Measurements from ENCODE around the gene STRA8. TPM values are rescaled to one million over a fixed set of nuclear protein-coding genes. Genes with fewer than 3 reads are reported as not detected.
"Not testable (repeated sequence)": the region's sequence is repeated elsewhere in the genome, so short reads cannot be mapped to it uniquely, and the experiment has no call there.

Gene STRA8
- total and polyA plus RNA-seq, 2 donors = 0.16 to 0.28 TPM

- no peaks in the 10 kb centered on the region for H3K27me3 ChIP-seq (ENCODE audit: control insufficient read depth in 2 of 2, insufficient read depth in 1 of 2, low read length in 1 of 2)
- peak overlapping the region; percentile 71 to 90 for H3K4me3 ChIP-seq (ENCODE audit: low read length in 2 of 2)
- peak in 3 of 9 donors; percentile 24 to 70 (median 35) for DNase-seq (ENCODE audit: low read depth in 6 of 9, low spot score in 9 of 9)
- no peaks in the 10 kb centered on the region for H3K9me3 ChIP-seq (ENCODE audit: control insufficient read depth in 2 of 2, insufficient read depth in 1 of 2, low read length in 1 of 2)
- H3K27ac ChIP-seq (ENCODE audit: low read depth in 1 of 2, low read length in 1 of 2) = peak overlapping the region; percentile 78 to 94
- WGBS = under 1% methylated on average over 13 of the region's 13 CpGs
- H3K4me1 ChIP-seq (ENCODE audit: control insufficient read depth in 2 of 2, insufficient read depth in 2 of 2, low read length in 2 of 2) = peaks cover 7 to 13% of the 10 kb centered on the region in 2 donors
- peaks cover 3 to 7% of the 10 kb centered on the region in 2 donors for H3K36me3 ChIP-seq (ENCODE audit: control insufficient read depth in 2 of 2, insufficient read depth in 2 of 2, low read length in 1 of 2)
Measured at GRCh38 chr7:135210888-135211178, 22.8 kb upstream of the STRA8 start.

GRCh38 chr7:135211179-135211945 is 22.3 kb upstream of the STRA8 start, which contains the start of gene WDR91:
WDR91 (minus strand) TSS chr7:135211526; CDS start chr7:135211502, 24 bp downstream.
- WGBS = 1% methylated on average over 82 of the region's 82 CpGs
- peaks cover 7 to 13% of the 10 kb centered on the region in 2 donors for H3K4me1 ChIP-seq (ENCODE audit: control insufficient read depth in 2 of 2, insufficient read depth in 2 of 2, low read length in 2 of 2)
- no peaks in the 10 kb centered on the region for H3K9me3 ChIP-seq (ENCODE audit: control insufficient read depth in 2 of 2, insufficient read depth in 1 of 2, low read length in 1 of 2)
- peaks cover 3 to 4% of the 10 kb centered on the region in 2 donors for H3K36me3 ChIP-seq (ENCODE audit: control insufficient read depth in 2 of 2, insufficient read depth in 2 of 2, low read length in 1 of 2)
- peak within 1 kb of the TSS; percentile 78 to 94 for H3K27ac ChIP-seq (ENCODE audit: low read depth in 1 of 2, low read length in 1 of 2)
- peak; percentile 65 to 96 (median 91) for DNase-seq (ENCODE audit: low read depth in 6 of 9, low spot score in 9 of 9)
- H3K27me3 ChIP-seq (ENCODE audit: control insufficient read depth in 2 of 2, insufficient read depth in 1 of 2, low read length in 1 of 2) = no peaks in the 10 kb centered on the region
- H3K4me3 ChIP-seq (ENCODE audit: low read length in 2 of 2) = peak within 1 kb of the TSS; percentile 79 to 90

GRCh38 chr7:135211946-135212685 is 21.5 kb upstream of the STRA8 start:
- H3K36me3 ChIP-seq (ENCODE audit: control insufficient read depth in 2 of 2, insufficient read depth in 2 of 2, low read length in 1 of 2); H3K9me3 ChIP-seq (ENCODE audit: control insufficient read depth in 2 of 2, insufficient read depth in 1 of 2, low read length in 1 of 2); DNase-seq (ENCODE audit: low read depth in 6 of 9, low spot score in 9 of 9); H3K27me3 ChIP-seq (ENCODE audit: control insufficient read depth in 2 of 2, insufficient read depth in 1 of 2, low read length in 1 of 2): not testable (repeated sequence)
- peaks cover 7 to 13% of the 10 kb centered on the region in 2 donors for H3K4me1 ChIP-seq (ENCODE audit: control insufficient read depth in 2 of 2, insufficient read depth in 2 of 2, low read length in 2 of 2)
- peak overlapping the region in 1 of 2 donors; percentile 62 for H3K27ac ChIP-seq (ENCODE audit: low read depth in 1 of 2, low read length in 1 of 2)
- peak overlapping the region; percentile 79 to 90 for H3K4me3 ChIP-seq (ENCODE audit: low read length in 2 of 2)
- WGBS = 65% methylated on average over 30 of the region's 30 CpGs

- Histone ChIP-seq H3K4me3 (ENCODE audit: low read length in 2 of 2) (no peak overlapping the region), H3K36me3 (ENCODE audit: control insufficient read depth in 2 of 2, insufficient read depth in 2 of 2, low read length in 1 of 2) (no peaks in the 10 kb centered on the region), H3K27ac (ENCODE audit: low read depth in 1 of 2, low read length in 1 of 2) (no peak overlapping the region), H3K27me3 (ENCODE audit: control insufficient read depth in 2 of 2, insufficient read depth in 1 of 2, low read length in 1 of 2) (no peaks in the 10 kb centered on the region), H3K4me1 (ENCODE audit: control insufficient read depth in 2 of 2, insufficient read depth in 2 of 2, low read length in 2 of 2) (peaks cover 5 to 10% of the 10 kb centered on the region in 2 donors), H3K9me3 (ENCODE audit: control insufficient read depth in 2 of 2, insufficient read depth in 1 of 2, low read length in 1 of 2) (no peaks in the 10 kb centered on the region)
- no peak for DNase-seq (ENCODE audit: low read depth in 6 of 9, low spot score in 9 of 9)
- 95% methylated on average over 2 of the region's 2 CpGs for WGBS
Measured at GRCh38 chr7:135213831-135214230, 19.8 kb upstream of the STRA8 start.

- Histone ChIP-seq H3K9me3 (ENCODE audit: control insufficient read depth in 2 of 2, insufficient read depth in 1 of 2, low read length in 1 of 2) (no peaks in the 10 kb centered on the region), H3K27me3 (ENCODE audit: control insufficient read depth in 2 of 2, insufficient read depth in 1 of 2, low read length in 1 of 2) (no peaks in the 10 kb centered on the region), H3K4me3 (ENCODE audit: low read length in 2 of 2) (no peak overlapping the region), H3K36me3 (ENCODE audit: control insufficient read depth in 2 of 2, insufficient read depth in 2 of 2, low read length in 1 of 2) (no peaks in the 10 kb centered on the region), H3K27ac (ENCODE audit: low read depth in 1 of 2, low read length in 1 of 2) (no peak overlapping the region), H3K4me1 (ENCODE audit: control insufficient read depth in 2 of 2, insufficient read depth in 2 of 2, low read length in 2 of 2) (peaks cover 5 to 9% of the 10 kb centered on the region in 2 donors)
- DNase-seq (ENCODE audit: low read depth in 6 of 9, low spot score in 9 of 9) = no peak
- over 99% methylated on average over 4 of the region's 4 CpGs for WGBS
Measured at GRCh38 chr7:135215180-135215579, 18.5 kb upstream of the STRA8 start.

GRCh38 chr7:135215698-135216097 is 17.9 kb upstream of the STRA8 start:
- no peak for DNase-seq (ENCODE audit: low read depth in 6 of 9, low spot score in 9 of 9)
- Histone ChIP-seq H3K4me1 (ENCODE audit: control insufficient read depth in 2 of 2, insufficient read depth in 2 of 2, low read length in 2 of 2) (peaks cover 0 to 4% of the 10 kb centered on the region in 2 donors), H3K4me3 (ENCODE audit: low read length in 2 of 2) (no peak overlapping the region), H3K36me3 (ENCODE audit: control insufficient read depth in 2 of 2, insufficient read depth in 2 of 2, low read length in 1 of 2) (no peaks in the 10 kb centered on the region), H3K27me3 (ENCODE audit: control insufficient read depth in 2 of 2, insufficient read depth in 1 of 2, low read length in 1 of 2) (no peaks in the 10 kb centered on the region), H3K9me3 (ENCODE audit: control insufficient read depth in 2 of 2, insufficient read depth in 1 of 2, low read length in 1 of 2) (no peaks in the 10 kb centered on the region), H3K27ac (ENCODE audit: low read depth in 1 of 2, low read length in 1 of 2) (no peak overlapping the region)
- 94% methylated on average over 3 of the region's 3 CpGs for WGBS

- Histone ChIP-seq H3K4me1 (ENCODE audit: control insufficient read depth in 2 of 2, insufficient read depth in 2 of 2, low read length in 2 of 2) (no peaks in the 10 kb centered on the region), H3K27ac (ENCODE audit: low read depth in 1 of 2, low read length in 1 of 2) (no peak overlapping the region), H3K4me3 (ENCODE audit: low read length in 2 of 2) (no peak overlapping the region), H3K27me3 (ENCODE audit: control insufficient read depth in 2 of 2, insufficient read depth in 1 of 2, low read length in 1 of 2) (no peaks in the 10 kb centered on the region), H3K9me3 (ENCODE audit: control insufficient read depth in 2 of 2, insufficient read depth in 1 of 2, low read length in 1 of 2) (no peaks in the 10 kb centered on the region), H3K36me3 (ENCODE audit: control insufficient read depth in 2 of 2, insufficient read depth in 2 of 2, low read length in 1 of 2) (no peaks in the 10 kb centered on the region)
- WGBS = 98% methylated on average over 5 of the region's 5 CpGs
- DNase-seq (ENCODE audit: low read depth in 6 of 9, low spot score in 9 of 9) = no peak
Measured at GRCh38 chr7:135217645-135218509, 15.8 kb upstream of the STRA8 start.

- Histone ChIP-seq H3K27me3 (ENCODE audit: control insufficient read depth in 2 of 2, insufficient read depth in 1 of 2, low read length in 1 of 2) (no peaks in the 10 kb centered on the region), H3K9me3 (ENCODE audit: control insufficient read depth in 2 of 2, insufficient read depth in 1 of 2, low read length in 1 of 2) (no peaks in the 10 kb centered on the region), H3K27ac (ENCODE audit: low read depth in 1 of 2, low read length in 1 of 2) (no peak overlapping the region), H3K36me3 (ENCODE audit: control insufficient read depth in 2 of 2, insufficient read depth in 2 of 2, low read length in 1 of 2) (no peaks in the 10 kb centered on the region), H3K4me1 (ENCODE audit: control insufficient read depth in 2 of 2, insufficient read depth in 2 of 2, low read length in 2 of 2) (no peaks in the 10 kb centered on the region), H3K4me3 (ENCODE audit: low read length in 2 of 2) (no peak overlapping the region)
- WGBS = 3% methylated on average over 1 of the region's 1 CpG
- DNase-seq (ENCODE audit: low read depth in 6 of 9, low spot score in 9 of 9) = no peak
Measured at GRCh38 chr7:135224027-135224426, 9.6 kb upstream of the STRA8 start.
